HepG2 (cell line): ENCODE measurements around the gene RNASE7. TPM values are rescaled to one million over a fixed set of nuclear protein-coding genes. Genes with fewer than 3 reads are reported as not detected.
A peak's percentile ranks its signal among the peaks of the same experiment; 100 is the strongest.

ENCODE experiments used
- CREB1 ChIP-seq, 2 experiments: fragments of 450-650 bp in 1 of 2; IDR thresholded peaks; 2 replicates each; pipeline ENCODE4 v1.6.1; 2016 to 2017; ENCODE audit warnings: control low read depth in 1 of 2, mild to moderate bottlenecking in 1 of 2, missing compliant biosample characterization in 1 of 2, missing genetic modification characterization in 1 of 2
- ESRRA ChIP-seq: sonication (generic); formaldehyde crosslinking; IDR thresholded peaks from 2 replicates; pipeline ENCODE4 v1.5.1; 2020; ENCODE audit warnings: mild to moderate bottlenecking, low read depth, missing genetic modification reagents
- FIP1L1 ChIP-seq: fragments of 200-400 bp; formaldehyde crosslinking; IDR thresholded peaks from 2 replicates; pipeline ENCODE4 v1.6.1; 2018; ENCODE audit warnings: low read depth, mild to moderate bottlenecking, low read length, moderate library complexity, borderline replicate concordance; ENCODE audit not compliant: insufficient read depth
- FOXP1 ChIP-seq, 2 experiments: fragments of 450-650 bp in 1 of 2; IDR thresholded peaks; 2 replicates each; pipeline ENCODE4 v1.6.1; 2017 to 2018; ENCODE audit warnings: antibody characterized with exemption in 1 of 2
- GABPB1 ChIP-seq: IDR thresholded peaks from 2 replicates; pipeline ENCODE4 v1.6.1; 2016; ENCODE audit warnings: mild to moderate bottlenecking, missing genetic modification reagents, moderate library complexity, missing compliant biosample characterization
- HMG20A ChIP-seq: IDR thresholded peaks from 2 replicates; pipeline ENCODE4 v1.6.1; 2016; ENCODE audit warnings: borderline replicate concordance
- HNRNPL ChIP-seq: fragments of 200-400 bp; formaldehyde crosslinking; IDR thresholded peaks from 2 replicates; pipeline ENCODE4 v1.6.1; 2017; ENCODE audit warnings: mild to moderate bottlenecking, low read depth, low read length
- KLF12 ChIP-seq: sonication (generic); formaldehyde crosslinking; IDR thresholded peaks from 2 replicates; pipeline ENCODE4 v1.4.0; 2020; ENCODE audit warnings: missing genetic modification reagents, borderline replicate concordance
- KLF13 ChIP-seq: sonication (generic); formaldehyde crosslinking; IDR thresholded peaks from 2 replicates; pipeline ENCODE4 v1.4.0; 2020; ENCODE audit warnings: mild to moderate bottlenecking, missing genetic modification reagents
- RNF2 ChIP-seq: fragments of 450-650 bp; conservative IDR thresholded peaks from 2 replicates; pipeline ENCODE4 v1.6.1; 2016; ENCODE audit warnings: low read depth
- RXRB ChIP-seq: IDR thresholded peaks from 2 replicates; pipeline ENCODE4 v1.6.1; 2016; ENCODE audit warnings: borderline replicate concordance, missing genetic modification reagents, missing compliant biosample characterization
- SALL1 ChIP-seq: sonication (generic); formaldehyde crosslinking; IDR thresholded peaks from 2 replicates; pipeline ENCODE4 v1.8.0; 2022; ENCODE audit warnings: mild to moderate bottlenecking, missing genetic modification reagents
- SMAD1 ChIP-seq: sonication (generic); formaldehyde crosslinking; IDR thresholded peaks from 2 replicates; pipeline ENCODE4 v1.4.0; 2020; ENCODE audit warnings: missing genetic modification reagents, low read depth, mild to moderate bottlenecking, borderline replicate concordance
- TAF1 ChIP-seq: sonication (generic); formaldehyde crosslinking; IDR thresholded peaks from 2 replicates; pipeline ENCODE4 v1.4.0; 2020; ENCODE audit warnings: missing genetic modification reagents
- ZBTB20 ChIP-seq: sonication (generic); formaldehyde crosslinking; IDR thresholded peaks from 2 replicates; pipeline ENCODE4 v1.8.1; 2023; ENCODE audit warnings: missing genetic modification reagents, low read depth, mild to moderate bottlenecking, borderline replicate concordance
- ZMYM2 ChIP-seq: sonication (generic); formaldehyde crosslinking; IDR thresholded peaks from 2 replicates; pipeline ENCODE4 v1.8.0; 2022; ENCODE audit warnings: mild to moderate bottlenecking, missing genetic modification reagents
- ZNF616 ChIP-seq: sonication (generic); formaldehyde crosslinking; IDR thresholded peaks from 2 replicates; pipeline ENCODE4 v1.5.0; 2020; ENCODE audit warnings: low read depth, mild to moderate bottlenecking, missing genetic modification reagents
- polyA plus RNA-seq, 8 experiments: library from polyadenylated mRNA; depleted of rRNA in 3 of 8; stranded (reverse) in 7 of 8; unstranded in 1 of 8; fragments of >200 nt; fragmentation: Illumina TruSeq in 4 of 8; extraction: Trizol in 4 of 8; gene quantifications; 2 replicates each; pipeline versions ENCODE4 v1.2.1 to v1.2.3, GENCODE V29; 2011 to 2016; ENCODE audit warnings: low read depth in 4 of 8, missing spikeins in 1 of 8, mixed read lengths in 1 of 8; ENCODE audit not compliant: insufficient read depth in 1 of 8
- total RNA-seq, 5 experiments: library from RNA; depleted of rRNA; stranded (reverse); fragments of >200 nt; fragmentation: Illumina TruSeq; extraction: Trizol; gene quantifications; 2 replicates each; pipeline ENCODE4 v1.2.3, GENCODE V29; 2016; ENCODE audit warnings: low read depth in 1 of 5
- TF ChIP-seq, protein P1 (sequence below): IDR thresholded peaks from 2 replicates; pipeline ENCODE4 v1.6.1; 2016; ENCODE audit warnings: missing compliant biosample characterization, missing genetic modification reagents, borderline replicate concordance
- TF ChIP-seq, protein P2 (sequence below): IDR thresholded peaks from 2 replicates; pipeline ENCODE4 v1.6.1; 2016; ENCODE audit warnings: missing compliant biosample characterization, missing genetic modification reagents, borderline replicate concordance
- TF ChIP-seq, protein P3 (sequence below): IDR thresholded peaks from 2 replicates; pipeline ENCODE4 v1.6.1; 2012; ENCODE audit warnings: inconsistent platforms

The RNASE7 gene
- total and polyA plus RNA-seq, 2 of the 13 experiments (the other 11 are each of a cell fraction or from before 2014, with no cell fraction given): 0.04 TPM; not detected in 1

DNA sequence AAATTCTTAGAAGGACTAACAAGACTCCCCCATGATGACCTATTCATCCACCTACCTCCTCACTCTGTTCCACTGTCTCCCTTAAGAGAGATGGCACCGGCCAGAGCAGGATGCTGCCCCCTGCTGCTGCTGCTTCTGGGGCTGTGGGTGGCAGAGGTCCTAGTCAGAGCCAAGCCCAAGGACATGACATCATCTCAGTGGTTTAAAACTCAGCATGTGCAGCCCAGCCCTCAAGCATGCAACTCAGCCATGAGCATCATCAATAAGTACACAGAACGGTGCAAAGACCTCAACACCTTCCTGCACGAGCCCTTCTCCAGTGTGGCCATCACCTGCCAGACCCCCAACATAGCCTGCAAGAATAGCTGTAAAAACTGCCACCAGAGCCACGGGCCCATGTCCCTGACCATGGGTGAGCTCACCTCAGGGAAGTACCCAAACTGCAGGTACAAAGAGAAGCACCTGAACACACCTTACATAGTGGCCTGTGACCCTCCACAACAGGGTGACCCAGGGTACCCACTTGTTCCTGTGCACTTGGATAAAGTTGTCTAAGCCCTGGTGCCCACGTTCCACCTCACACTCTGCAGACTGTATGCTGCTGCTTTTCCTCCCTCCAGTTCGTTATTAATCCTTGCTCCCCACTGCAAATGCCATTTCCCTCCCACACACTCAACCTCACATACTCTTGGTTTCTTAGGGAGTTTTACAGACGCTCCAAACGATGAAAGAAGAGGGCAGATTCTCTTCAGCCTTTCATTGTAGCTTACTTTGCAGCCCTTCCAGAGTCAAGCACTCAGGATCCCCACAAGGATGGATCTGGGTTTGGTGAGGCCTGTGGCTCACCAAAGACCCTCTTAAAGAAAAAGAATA, 15.9 kb downstream of the RNASE7 start, which contains the start of gene RNASE8 (continued):
- TF ChIP-seq, protein P1, sequence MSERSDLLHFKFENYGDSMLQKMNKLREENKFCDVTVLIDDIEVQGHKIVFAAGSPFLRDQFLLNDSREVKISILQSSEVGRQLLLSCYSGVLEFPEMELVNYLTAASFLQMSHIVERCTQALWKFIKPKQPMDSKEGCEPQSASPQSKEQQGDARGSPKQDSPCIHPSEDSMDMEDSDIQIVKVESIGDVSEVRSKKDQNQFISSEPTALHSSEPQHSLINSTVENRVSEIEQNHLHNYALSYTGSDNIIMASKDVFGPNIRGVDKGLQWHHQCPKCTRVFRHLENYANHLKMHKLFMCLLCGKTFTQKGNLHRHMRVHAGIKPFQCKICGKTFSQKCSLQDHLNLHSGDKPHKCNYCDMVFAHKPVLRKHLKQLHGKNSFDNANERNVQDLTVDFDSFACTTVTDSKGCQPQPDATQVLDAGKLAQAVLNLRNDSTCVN (CRISPR knock-in tag): peak; percentile 12; the same call in 1 of the 2 replicates
- TF ChIP-seq FOXP1 (IDR thresholded peaks at IDR 0.05) (no peak), FOXP1 (CRISPR knock-in tag; IDR thresholded peaks at IDR 0.05) (0 out of 2 replicates have a peak, but pooled peaks have one; percentile 1), KLF13 (CRISPR knock-in tag) (no peak), HMG20A (no peak), TAF1 (CRISPR knock-in tag) (no peak), ZMYM2 (0 out of 2 replicates have a peak, but pooled peaks have one; percentile 24), FIP1L1 (no peak), CREB1 (IDR thresholded peaks at IDR 0.05) (0 out of 2 replicates have a peak, but pooled peaks have one; percentile 30), CREB1 (CRISPR knock-in tag; IDR thresholded peaks at IDR 0.05) (no peak), ESRRA (CRISPR knock-in tag) (no peak; the same call in 1 of the 2 replicates), HNRNPL (0 out of 2 replicates have a peak, but pooled peaks have one; percentile 17), RNF2 (0 out of 2 replicates have a peak, but pooled peaks have one; percentile 45), GABPB1 (CRISPR knock-in tag) (0 out of 2 replicates have a peak, but pooled peaks have one; percentile 32), RXRB (CRISPR knock-in tag) (0 out of 2 replicates have a peak, but pooled peaks have one; percentile 12), SMAD1 (CRISPR knock-in tag) (0 out of 2 replicates have a peak, but pooled peaks have one; percentile 38), SALL1 (peak; percentile 71), ZNF616 (CRISPR knock-in tag) (0 out of 2 replicates have a peak, but pooled peaks have one; percentile 58), ZBTB20 (CRISPR knock-in tag) (peak; percentile 36; the same call in 1 of the 2 replicates), KLF12 (no peak)
- TF ChIP-seq, protein P2, sequence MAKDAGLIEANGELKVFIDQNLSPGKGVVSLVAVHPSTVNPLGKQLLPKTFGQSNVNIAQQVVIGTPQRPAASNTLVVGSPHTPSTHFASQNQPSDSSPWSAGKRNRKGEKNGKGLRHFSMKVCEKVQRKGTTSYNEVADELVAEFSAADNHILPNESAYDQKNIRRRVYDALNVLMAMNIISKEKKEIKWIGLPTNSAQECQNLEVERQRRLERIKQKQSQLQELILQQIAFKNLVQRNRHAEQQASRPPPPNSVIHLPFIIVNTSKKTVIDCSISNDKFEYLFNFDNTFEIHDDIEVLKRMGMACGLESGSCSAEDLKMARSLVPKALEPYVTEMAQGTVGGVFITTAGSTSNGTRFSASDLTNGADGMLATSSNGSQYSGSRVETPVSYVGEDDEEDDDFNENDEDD (CRISPR knock-in tag): 0 out of 2 replicates have a peak, but pooled peaks have one; percentile 25
- TF ChIP-seq, protein P3, sequence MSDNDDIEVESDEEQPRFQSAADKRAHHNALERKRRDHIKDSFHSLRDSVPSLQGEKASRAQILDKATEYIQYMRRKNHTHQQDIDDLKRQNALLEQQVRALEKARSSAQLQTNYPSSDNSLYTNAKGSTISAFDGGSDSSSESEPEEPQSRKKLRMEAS: peak; percentile 83
